GM19438 (cell line): Measurements from ENCODE around the gene KRTAP6-3.

Source experiments
- ATAC-seq: cut with Tn5 transposase; IDR thresholded peaks from one replicate; pipeline ENCODE4 v1.9.1; 2021; ENCODE audit warnings: low read depth; ENCODE audit not compliant: unreplicated experiment

The KRTAP6-3 gene, protein sequence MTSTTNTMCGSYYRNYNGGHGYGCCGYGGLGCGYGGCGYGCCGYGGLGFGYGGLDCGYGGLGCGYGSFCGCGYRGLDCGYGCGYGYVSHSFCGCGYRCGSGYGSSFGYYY

DNA sequence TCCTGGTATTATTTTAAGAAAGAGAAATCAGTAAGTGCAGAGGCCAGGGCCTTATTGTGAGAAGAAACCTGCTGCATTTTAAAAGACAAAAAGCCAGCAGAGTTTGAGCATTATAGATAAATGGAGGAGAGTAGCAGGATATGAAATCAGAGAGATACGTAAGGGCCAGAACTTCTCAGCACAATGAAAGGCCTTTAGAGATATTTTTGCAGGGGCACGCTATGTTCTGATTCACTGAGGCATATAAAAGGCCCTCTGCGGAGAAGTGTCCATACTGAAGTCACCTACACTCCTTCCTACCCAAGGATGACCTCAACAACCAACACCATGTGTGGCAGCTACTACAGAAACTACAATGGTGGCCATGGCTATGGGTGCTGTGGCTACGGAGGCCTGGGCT, at the start of gene KRTAP6-3:
KRTAP6-3 (plus strand) TSS at position 301 of the 400 bp plus-strand sequence; CDS start at position 307, 6 bp downstream.
- no peak for ATAC-seq

DNA sequence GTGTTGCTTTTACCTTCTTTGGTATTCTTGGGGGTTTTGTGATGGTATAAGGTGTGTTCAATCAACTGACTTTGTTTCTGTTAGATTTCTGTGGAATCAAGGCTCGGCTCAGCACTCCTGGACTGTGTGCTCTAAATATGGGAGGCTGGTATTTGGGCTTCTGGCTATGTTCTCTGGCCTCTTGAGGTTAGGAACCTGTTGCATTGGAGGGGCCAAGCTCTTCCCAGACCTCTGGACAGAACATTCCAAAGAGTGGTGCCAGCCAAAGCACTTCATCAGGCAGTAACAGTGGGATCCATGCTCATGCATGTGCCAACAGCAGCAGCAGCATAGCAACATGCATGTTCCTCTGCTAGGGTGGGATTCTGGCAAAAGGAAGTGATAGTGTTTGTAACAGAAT, 39.5 kb upstream of the KRTAP6-3 start:
- no peak for ATAC-seq

DNA sequence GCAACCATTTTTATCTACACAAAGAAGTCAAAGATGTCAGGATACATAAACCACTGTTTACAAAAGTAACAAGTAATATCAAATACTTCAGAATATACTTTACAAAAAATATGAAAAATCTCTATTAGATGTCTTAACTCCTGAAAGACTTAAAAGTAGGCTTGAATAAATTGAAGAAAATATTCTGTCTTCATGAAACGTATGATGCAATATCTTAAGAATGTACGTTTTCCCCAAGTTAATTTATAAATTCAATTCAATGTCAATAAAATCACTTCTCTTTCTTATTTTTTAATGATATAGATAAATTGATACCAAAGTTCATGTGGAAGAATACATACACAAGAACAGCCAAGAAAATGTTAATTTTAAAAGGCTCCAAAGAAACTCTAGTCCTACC, 37.1 kb upstream of the KRTAP6-3 start:
- no peak for ATAC-seq

DNA sequence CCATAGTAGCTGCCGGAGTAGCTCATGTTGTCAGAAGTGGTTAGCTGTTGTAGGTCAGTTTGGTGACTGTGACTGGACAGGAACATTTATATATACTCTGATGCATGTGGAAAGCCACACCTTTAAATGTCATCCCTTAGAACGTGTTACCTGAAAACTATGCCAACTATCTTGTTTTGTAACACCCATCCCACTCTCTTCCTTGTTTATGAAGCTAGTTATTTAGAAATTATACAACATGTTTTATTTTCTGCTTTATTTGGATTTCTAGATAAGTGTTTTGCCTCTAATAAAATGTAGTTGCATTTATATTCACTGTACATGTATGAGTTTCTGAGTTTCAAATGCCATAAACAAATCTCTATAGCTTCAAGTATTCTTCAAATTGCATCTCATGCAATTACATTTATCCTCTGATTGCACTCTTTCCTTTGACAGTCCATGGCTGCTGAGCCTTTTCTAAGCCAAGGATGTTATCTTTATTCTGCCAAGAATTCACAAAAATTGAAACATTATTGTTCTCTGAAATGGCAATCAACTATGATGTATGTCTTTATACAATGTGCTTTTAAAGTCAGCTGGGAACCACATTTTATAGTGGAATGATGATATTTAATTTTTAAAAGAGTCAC, 30.9 kb upstream of the KRTAP6-3 start, which contains the start of gene KRTAP19-7:
KRTAP19-7 (minus strand) TSS at position 51 of the 632 bp plus-strand sequence; CDS start at position 26, 25 bp downstream.
- no peak for ATAC-seq

DNA sequence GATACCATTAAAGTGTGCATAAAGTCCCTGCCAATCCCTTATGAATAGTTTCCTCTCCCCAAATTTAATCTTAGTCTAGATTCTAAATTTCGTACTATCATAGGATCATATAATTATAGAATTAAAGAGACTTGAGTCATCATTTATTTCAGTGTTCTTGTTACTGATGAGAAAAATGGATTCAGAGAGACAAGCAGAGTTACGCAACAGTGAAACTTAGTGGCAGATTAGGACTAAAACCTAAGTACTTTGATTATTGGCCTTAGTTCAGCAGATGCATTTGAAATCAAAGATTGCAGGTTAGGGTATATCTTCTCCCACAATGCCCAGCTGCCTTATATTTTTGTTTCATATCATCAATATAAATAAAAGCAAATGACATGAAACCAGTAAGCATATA, 30.3 kb upstream of the KRTAP6-3 start:
- ATAC-seq, result no peak

DNA sequence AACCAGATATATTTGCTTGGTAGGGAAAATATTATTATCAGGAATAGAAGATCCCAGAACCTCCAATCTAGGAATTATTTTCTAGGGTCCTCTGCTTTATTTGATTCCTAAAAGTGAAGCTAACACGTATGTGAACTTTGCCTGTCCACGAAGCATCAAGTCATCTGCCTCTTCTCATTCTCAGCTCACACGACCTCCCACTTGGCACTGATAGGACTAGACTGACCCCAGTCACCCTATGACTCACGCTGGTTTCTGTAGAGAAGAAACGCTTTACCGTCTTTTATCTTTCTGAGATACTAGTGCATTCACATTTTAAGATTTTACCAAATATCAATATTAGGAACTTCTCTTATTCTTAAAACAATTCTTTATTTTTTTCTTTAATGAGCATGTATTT, 29.2 kb upstream of the KRTAP6-3 start:
- no peak for ATAC-seq

DNA sequence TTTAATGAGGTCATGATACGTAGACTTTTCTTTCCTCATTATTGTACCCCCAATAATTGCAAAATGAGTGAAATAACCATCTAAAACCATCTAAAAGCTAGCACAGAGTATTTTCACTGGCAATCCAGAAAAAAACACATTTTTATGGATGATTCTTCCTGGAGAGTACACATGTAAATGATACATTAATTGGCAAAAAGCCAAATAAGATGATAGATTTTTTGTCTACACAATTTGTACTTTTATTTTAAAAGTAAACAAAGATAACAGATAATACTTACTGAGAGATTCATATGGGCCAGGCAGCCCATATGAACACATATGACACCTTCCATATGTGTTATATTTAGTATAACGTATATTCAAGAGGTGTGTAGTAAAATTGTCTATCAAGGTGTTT, 28.6 kb upstream of the KRTAP6-3 start:
- no peak for ATAC-seq

DNA sequence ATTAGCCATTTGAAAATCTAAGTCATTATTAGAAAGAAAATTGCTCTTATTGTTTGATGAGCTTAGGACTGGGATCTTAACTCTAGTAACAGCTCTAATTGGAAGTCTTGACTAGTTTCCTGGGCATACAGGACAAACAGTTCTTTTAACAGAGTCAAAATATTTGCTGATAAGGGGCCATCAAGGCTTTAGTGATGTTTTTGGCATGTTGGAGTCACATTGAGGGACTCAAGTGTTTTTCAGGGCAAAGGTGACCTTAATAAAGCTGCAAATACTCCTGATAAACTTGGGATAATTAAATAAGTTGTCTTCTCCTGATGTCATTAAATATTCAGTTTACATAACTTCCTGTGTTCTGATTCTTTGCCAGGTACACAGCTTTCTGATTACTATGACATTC, 24.6 kb upstream of the KRTAP6-3 start:
- no peak for ATAC-seq

DNA sequence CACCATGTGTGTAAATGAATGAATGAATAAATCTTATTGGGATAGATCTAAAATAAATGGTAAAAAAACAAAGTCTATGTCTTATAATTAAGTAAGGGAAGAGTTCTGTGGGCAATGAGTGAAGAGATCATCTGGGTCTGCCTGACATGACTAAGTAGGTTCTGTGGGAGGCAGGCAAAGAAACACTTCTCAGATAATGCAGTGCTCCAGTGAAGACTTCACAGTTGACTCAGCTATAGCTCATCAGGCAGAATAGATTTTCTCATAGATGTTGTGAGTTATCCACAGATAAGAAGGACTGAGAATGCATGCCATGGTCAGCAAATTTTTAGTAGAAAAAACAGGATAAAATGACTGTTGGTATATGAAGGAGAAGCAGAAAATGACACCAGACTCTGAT, 14.5 kb upstream of the KRTAP6-3 start:
- ATAC-seq, result no peak

DNA sequence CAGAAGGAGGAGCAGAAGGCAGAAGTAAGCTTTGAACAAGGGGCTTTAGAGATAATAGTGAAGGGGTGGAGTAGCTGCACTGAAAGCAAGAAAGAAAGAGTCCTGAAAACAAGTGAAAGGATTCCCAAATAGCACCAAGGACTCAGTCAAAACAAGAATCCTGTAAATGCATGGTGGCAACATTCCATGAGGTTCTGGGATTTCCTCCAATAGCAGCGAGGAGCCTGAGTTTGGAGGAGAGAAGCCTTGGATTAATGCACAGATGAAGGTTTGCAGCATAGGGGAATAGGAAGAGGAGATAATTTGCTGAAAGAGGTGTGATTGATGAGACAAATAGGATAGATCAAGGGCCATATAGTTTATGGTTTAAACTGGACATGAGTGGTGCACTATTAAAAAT, 12.9 kb upstream of the KRTAP6-3 start:
- no peak for ATAC-seq

DNA sequence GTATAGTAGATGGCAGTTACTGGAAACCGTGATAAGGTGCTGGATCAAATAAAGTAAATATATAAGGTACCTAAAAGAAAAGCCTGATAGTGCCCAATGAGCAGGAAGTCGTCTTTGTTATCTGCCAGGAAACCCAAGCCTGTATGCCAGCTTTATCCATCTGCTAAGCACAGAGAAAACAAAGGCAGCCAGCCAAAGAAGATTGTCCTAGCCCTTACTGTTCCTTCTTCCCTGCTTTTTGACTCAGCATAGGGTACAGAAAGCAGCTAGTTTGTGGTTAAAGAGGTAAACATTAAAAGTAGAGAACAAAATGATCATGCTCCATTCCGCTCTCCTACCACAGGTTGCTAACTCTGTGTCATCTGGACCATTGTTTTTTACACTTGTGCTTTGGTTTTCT, 12.1 kb upstream of the KRTAP6-3 start:
- ATAC-seq, result no peak

DNA sequence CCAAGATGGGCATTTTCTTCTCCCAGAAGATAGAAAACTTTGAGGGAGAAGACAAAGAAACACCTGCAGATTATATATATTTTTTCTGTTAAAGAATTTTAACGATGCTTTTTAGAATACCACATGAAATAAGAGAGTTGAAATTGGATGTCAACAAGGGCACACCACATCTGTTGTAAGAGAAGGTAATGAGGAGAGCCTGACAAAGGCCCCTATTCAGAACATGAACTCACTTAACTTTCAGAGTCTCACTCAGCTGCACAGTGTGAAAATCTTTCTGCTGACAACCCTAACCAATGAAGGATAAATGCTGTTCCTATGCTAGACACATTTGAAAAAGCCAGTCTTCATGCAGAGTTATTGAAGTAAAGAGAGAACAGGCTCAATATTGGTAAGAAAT, 9.4 kb upstream of the KRTAP6-3 start:
- ATAC-seq, result no peak

DNA sequence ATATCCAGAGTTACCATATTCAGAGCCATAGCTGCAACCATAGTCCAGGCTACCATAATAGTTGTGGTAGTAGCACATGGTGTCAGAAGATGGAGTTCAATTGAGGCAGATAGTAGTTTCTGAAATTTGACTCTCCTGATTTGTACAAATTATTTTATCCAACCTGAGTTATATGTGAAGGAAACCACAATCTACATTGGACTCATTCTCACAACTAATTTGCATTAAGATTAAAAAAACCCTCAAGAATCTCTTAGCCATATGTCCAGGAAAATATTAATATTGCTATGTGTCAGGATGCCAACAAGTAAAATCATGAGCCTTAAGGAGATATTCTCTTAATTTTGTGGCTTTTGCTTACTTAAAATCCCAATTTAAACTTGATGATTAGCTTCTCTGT, 1.9 kb upstream of the KRTAP6-3 start, which contains the start of gene KRTAP22-2:
KRTAP22-2 (minus strand) TSS at position 101 of the 400 bp plus-strand sequence.
- no peak for ATAC-seq

DNA sequence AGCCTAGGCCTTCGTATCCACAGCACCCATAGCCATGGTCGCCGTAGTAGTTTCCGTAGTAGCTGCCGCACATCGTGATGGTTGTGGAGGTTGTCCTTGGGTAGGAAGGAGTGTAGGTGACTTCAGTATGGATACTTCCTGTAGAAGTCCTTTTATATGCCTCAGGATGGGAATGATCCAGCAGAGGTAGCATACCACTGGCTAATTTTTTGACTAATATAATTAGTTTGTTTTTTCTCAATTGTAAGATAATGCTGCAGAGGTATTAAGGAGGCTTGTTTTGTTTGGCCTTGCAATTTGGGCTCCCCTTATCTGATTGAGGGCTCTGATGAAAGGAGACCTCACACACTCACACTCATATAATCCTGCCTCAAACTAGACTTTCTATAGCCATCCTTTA, 6.6 kb downstream of the KRTAP6-3 start, which contains the start of gene KRTAP6-2:
KRTAP6-2 (minus strand) TSS at position 101 of the 400 bp plus-strand sequence; CDS start at position 73, 28 bp downstream.
- ATAC-seq, result no peak

DNA sequence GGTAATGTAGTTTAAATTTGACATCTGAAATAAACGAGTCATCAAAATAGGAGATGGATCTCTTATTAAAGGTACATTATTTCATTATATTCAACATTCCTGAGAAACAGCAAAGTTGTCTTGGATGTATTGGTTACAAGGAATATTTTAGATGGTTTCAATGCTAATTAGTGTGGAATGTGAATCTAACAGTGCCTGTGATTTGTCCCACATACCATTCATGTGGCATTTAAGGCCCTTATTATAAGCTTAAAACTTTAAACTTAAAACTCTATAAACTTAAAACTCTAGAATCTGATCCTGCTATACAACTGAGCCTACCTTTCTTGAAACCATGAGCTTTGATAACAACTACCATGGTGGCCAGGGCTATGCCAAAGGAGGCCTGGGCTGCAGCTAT, 8.5 kb downstream of the KRTAP6-3 start, which contains the start of gene KRTAP22-1:
KRTAP22-1 (plus strand) TSS at position 301 of the 400 bp plus-strand sequence.
- ATAC-seq, result no peak

DNA sequence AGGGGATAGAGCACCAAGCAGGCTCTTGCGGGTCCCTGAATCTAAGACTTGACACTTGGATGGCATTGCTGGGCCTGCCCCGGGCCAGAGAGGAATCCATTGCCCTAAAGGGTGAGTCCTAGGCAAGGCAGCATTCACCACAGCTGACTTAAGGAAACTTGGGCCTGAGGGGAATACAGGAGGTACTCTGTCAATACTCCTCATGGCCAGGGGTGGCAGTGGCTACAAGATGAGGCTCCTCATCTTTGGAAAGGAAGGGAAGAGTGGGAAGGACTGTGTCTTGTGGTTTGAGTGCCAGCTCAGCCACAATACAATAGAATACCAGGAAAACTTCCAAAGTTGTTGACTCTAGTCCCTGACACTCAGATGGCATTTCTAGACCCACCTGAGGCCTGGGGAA, 13.7 kb downstream of the KRTAP6-3 start:
- ATAC-seq, result no peak

DNA sequence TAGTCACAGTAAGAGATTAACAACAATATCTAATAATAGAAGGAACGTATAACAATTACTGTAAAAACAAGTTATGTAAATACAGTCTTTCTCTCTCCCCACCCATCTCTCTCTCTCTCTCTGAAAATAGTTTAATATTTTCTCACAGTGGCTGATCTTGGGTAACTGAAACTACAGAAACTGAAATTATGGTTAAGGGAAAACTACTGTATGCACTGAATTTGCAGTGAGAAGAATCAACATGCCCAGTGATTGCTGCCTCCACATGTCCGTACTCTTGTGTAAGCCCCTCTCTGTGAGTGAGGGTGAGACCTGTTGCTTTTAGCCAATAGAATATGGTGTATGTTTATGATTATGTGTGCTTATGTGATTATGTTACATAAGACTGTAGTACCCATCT, 19.9 kb downstream of the KRTAP6-3 start:
- no peak for ATAC-seq

DNA sequence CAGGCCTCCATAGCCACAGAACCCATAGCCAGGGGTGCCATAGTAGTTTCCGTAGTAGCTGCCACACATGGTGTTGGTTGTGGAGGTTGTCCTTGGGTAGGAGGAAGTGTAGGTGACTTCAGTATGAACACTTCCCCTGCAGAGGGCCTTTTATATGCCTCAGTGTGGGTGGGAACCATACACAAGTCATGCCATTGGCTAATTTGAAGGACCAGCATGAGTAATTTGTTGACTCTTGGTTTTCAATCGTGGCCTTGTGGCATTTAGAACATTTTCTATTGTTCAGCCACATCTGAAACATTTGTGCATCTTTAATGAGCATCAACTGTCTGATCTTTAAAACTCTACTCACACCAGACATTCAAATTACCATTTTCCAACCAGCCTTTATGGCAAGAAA, 21.6 kb downstream of the KRTAP6-3 start, which contains the start of gene KRTAP6-1:
KRTAP6-1 (minus strand) TSS at position 95 of the 400 bp plus-strand sequence; CDS start at position 69, 26 bp downstream.
- ATAC-seq, result no peak

DNA sequence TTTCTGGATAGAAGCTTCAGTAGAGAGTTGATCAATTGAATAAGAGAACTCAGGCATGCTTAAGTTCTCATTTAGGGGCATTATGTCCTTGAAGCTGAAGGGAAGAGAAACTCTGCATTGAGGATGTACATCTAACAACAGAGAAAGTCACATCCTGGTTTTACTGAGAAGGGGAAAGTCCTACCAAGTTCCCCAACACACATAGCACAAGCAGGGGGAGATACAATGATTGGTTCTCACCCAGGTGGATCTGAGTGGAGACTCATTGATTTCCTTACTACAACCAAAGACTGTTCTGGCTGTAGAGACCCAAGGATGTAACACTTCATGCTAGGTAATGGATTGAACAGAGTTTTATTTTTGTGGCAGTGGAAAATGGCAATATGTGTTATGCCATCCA, 23.0 kb downstream of the KRTAP6-3 start:
- no peak for ATAC-seq

DNA sequence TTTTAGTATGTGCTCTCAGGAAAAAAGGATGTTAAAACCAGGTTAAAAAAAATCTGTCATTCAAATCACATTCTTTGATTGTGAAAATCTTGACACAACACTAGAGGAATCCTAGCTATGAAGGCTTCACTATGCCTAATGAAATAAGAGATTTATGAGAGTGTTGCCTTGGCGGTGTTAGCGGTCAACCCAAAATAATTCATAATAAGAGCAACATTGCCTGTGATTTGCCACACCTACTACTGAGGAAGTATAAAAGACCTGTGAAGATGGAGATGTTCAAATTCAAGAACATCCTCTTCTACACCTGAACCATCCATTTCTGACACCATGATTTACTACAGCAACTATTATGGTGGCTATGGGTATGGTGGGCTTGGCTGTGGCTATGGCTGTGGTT, 23.9 kb downstream of the KRTAP6-3 start, which contains the start of gene KRTAP20-1:
KRTAP20-1 (plus strand) TSS at position 301 of the 400 bp plus-strand sequence; CDS start at position 331, 30 bp downstream.
- no peak for ATAC-seq

DNA sequence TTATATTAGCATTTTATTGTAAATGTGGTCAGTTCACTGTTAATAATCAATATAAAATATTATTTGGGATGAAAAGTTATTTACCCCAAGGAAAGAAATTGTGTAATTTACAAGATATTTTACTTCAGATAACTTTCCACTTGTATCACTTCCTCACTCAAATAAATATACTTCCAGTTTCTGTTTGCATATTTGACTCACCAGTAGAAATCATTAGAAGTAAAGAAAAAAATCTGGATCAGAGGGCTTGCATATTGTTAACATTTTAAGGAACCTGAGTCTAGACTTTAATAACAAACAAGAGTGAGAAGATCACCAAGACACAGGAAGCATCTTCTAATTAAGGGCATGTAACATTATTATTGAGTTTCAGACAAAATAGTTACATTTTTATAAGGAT, 27.8 kb downstream of the KRTAP6-3 start:
- ATAC-seq, result no peak

DNA sequence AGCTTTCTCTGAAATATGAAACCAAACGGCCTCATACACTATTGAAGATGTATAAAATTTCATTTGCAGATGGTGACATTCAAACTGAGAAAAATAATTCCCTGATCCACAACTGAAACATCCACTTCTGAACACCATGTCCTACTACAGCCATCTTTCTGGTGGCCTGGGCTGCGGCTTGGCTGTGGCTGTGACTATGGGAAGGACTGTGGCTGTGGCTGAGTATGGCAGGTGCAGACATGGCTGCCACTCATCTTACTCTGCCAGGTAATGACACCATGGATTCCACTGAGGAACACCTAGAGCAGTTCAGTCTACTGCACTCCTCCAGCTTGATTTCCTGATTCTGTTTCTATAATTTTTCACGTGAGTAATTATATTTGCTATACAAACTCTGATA, 28.3 kb downstream of the KRTAP6-3 start, which contains the start of gene KRTAP20-4:
KRTAP20-4 (plus strand) TSS at position 106 of the 400 bp plus-strand sequence.
- ATAC-seq, result no peak
